GM10266 (cell line): ENCODE measurements around the gene BRD7.

Experiments used
- DNase-seq: peaks from one replicate; pipeline ENCODE4 v3.0.0; 2012; ENCODE audit errors: extremely low spot score
- TF ChIP-seq, protein P1 (sequence below): IDR thresholded peaks from 2 replicates; pipeline ENCODE4 v1.5.1; 2012; ENCODE audit warnings: mild to moderate bottlenecking, low read depth; ENCODE audit not compliant: control insufficient read depth, insufficient read depth; ENCODE audit errors: missing control alignments

Gene BRD7

GRCh38 chr16:50306287-50306686 lies 62.5 kb downstream of the BRD7 start:
- no peak for DNase-seq
- TF ChIP-seq, protein P1, sequence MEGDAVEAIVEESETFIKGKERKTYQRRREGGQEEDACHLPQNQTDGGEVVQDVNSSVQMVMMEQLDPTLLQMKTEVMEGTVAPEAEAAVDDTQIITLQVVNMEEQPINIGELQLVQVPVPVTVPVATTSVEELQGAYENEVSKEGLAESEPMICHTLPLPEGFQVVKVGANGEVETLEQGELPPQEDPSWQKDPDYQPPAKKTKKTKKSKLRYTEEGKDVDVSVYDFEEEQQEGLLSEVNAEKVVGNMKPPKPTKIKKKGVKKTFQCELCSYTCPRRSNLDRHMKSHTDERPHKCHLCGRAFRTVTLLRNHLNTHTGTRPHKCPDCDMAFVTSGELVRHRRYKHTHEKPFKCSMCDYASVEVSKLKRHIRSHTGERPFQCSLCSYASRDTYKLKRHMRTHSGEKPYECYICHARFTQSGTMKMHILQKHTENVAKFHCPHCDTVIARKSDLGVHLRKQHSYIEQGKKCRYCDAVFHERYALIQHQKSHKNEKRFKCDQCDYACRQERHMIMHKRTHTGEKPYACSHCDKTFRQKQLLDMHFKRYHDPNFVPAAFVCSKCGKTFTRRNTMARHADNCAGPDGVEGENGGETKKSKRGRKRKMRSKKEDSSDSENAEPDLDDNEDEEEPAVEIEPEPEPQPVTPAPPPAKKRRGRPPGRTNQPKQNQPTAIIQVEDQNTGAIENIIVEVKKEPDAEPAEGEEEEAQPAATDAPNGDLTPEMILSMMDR, result no peak

GRCh38 chr16:50305441-50306061 lies 63.2 kb downstream of the BRD7 start:
- TF ChIP-seq, protein P1, result no peak
- DNase-seq, result no peak

DNA sequence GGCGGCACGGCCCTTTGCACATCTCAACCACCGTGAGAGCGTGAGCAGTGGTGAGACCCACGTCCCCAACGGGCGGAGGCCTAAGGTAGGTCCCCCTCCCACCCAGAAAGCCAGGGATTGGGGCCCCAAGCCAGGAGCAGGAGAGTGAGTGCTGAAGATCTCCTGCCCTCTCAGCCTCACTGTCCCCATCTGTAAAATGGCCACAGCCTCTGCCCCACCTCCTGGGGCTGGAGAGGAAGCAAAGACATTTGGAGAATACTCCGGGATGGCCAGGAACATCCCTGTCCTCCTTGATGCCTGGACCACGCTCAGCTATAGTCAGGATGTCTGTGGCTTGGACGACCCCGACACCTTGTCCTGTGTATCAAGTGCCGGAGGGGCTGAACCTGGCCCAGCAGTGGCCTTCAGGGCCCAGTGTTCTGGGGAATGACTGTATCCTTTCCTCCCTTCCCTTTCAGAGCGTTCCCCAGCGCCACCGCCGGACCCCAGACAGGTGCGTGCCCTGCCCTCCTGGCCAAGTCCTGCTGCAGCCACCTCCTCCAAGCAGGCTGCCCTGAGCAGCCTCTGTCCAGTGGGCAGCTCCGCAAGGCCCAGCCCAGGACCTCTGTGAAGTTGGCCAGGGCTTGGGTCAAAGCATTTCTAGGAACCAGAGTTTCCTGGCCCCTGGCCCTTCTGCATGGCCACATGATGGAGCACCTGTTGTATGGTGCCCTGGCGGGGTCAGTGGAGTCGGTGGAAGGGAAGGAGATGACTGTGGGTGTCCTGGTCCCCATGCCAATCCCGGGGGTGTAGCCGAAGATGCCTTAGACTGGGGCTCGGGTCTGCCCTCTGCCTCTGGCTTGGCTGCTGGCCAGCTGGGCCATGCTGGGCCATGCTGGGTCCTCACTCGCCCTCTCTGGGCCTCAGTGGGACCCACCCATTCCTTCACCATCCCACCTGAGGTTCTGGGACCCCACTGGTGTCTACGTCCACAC lies 64.0 kb downstream of the BRD7 start:
- DNase-seq, result no peak
- TF ChIP-seq, protein P1, result no peak

GRCh38 chr16:50303605-50304466 lies 65.0 kb downstream of the BRD7 start:
- TF ChIP-seq, protein P1, result no peak
- no peak for DNase-seq

- DNase-seq, result no peak
- TF ChIP-seq, protein P1, result no peak
These were observed 65.7 kb downstream of the BRD7 start for GRCh38 chr16:50303041-50303604.

DNA sequence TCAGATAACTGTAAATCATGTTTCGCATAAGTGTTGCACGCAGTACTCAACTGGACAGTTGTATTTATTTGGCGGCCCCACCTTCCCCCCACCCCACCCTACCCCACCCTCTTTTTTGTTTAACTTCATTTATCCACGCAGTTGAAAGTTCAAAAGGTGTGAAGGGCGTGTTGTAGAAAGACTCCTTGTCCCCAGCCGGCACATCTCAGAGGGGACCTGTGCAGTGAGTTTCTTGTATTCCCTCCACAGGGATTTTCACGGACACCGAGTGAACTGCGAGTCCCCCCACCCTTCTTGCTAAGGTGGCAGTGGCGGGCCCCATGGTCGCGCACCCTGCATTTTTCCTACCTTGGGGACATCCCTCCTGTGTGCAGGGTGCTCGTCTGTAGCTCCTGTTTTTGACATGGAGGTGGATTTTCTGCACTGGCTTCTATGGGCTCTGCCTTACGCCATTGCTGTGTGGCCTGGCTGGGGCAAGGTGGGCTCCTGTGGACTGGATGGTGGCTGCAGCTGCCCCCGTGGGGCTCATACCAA lies 66.2 kb downstream of the BRD7 start:
- DNase-seq, result no peak
- TF ChIP-seq, protein P1, result no peak
